KMS-11 (cell line): Measurements from ENCODE around the gene CNDP2.

Experiments used
- H2AFZ ChIP-seq: fragments of 200-600 bp; sonication (generic); 2 replicates; pipeline ENCODE4 v1.6.1; 2016; ENCODE audit warnings: antibody characterized with exemption, mixed run types, low read depth
- H3K27ac ChIP-seq: fragments of 200-600 bp; sonication (generic); 2 replicates; pipeline ENCODE4 v1.6.1; 2016; ENCODE audit warnings: mild to moderate bottlenecking, mixed run types
- H3K27me3 ChIP-seq: fragments of 200-600 bp; sonication (generic); 2 replicates; pipeline ENCODE4 v1.6.1; 2017; ENCODE audit warnings: mild to moderate bottlenecking, low read depth, mixed run types, moderate library complexity; ENCODE audit not compliant: insufficient read depth
- H3K36me3 ChIP-seq: fragments of 200-600 bp; sonication (generic); 2 replicates; pipeline ENCODE4 v1.6.1; 2017; ENCODE audit warnings: mild to moderate bottlenecking, mixed run types; ENCODE audit not compliant: insufficient read depth
- H3K4me1 ChIP-seq: fragments of 200-600 bp; sonication (generic); 2 replicates; pipeline ENCODE4 v1.6.1; 2016; ENCODE audit warnings: mild to moderate bottlenecking, low read depth, mixed run types; ENCODE audit not compliant: poor library complexity, severe bottlenecking
- H3K4me2 ChIP-seq: fragments of 200-600 bp; sonication (generic); 2 replicates; pipeline ENCODE4 v1.7.0; 2016; ENCODE audit warnings: mild to moderate bottlenecking, mixed run types
- H3K4me3 ChIP-seq: fragments of 200-600 bp; sonication (generic); IDR thresholded peaks from 2 replicates; pipeline ENCODE4 v1.6.1; 2017; ENCODE audit warnings: low read depth, low read length, mixed read lengths; ENCODE audit not compliant: insufficient read depth
- H3K79me2 ChIP-seq: fragments of 200-600 bp; sonication (generic); 2 replicates; pipeline ENCODE4 v1.6.1; 2016; ENCODE audit warnings: low read depth, mixed run types; ENCODE audit not compliant: insufficient read depth
- H3K9ac ChIP-seq: fragments of 200-600 bp; sonication (generic); 2 replicates; pipeline ENCODE4 v1.6.1; 2016; ENCODE audit warnings: mild to moderate bottlenecking, mixed run types
- H4K20me1 ChIP-seq: fragments of 200-600 bp; sonication (generic); 2 replicates; pipeline ENCODE4 v1.6.1; 2016; ENCODE audit warnings: mild to moderate bottlenecking, mixed run types; ENCODE audit not compliant: insufficient read depth
- TF ChIP-seq, protein P1 (sequence below): fragments of 200-600 bp; sonication (generic); conservative IDR thresholded peaks from 2 replicates; pipeline ENCODE4 v1.6.1; 2017; ENCODE audit warnings: low read depth, mild to moderate bottlenecking, antibody characterized with exemption, low read length, moderate library complexity, mixed read lengths

The CNDP2 gene

DNA sequence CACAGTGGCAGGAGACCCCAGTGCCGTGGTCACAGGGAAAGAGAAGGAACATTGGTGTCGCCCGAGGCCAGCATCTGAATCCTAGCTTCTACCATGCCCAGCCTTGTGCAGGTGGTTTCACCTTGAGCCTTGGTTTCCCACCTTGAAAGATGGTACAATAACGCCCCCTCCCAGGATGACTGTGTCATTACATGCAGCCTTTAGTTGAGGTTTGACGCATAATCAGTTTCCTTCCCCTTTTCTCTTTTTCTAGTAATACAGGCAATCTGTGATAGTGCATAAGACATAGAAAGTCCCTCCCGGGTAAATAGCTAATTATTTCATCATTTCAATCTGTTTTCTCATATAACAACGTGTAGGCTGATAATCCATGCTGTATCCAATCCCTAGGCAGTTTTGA is 71.7 kb downstream of the CNDP2 start:
- TF ChIP-seq, protein P1, sequence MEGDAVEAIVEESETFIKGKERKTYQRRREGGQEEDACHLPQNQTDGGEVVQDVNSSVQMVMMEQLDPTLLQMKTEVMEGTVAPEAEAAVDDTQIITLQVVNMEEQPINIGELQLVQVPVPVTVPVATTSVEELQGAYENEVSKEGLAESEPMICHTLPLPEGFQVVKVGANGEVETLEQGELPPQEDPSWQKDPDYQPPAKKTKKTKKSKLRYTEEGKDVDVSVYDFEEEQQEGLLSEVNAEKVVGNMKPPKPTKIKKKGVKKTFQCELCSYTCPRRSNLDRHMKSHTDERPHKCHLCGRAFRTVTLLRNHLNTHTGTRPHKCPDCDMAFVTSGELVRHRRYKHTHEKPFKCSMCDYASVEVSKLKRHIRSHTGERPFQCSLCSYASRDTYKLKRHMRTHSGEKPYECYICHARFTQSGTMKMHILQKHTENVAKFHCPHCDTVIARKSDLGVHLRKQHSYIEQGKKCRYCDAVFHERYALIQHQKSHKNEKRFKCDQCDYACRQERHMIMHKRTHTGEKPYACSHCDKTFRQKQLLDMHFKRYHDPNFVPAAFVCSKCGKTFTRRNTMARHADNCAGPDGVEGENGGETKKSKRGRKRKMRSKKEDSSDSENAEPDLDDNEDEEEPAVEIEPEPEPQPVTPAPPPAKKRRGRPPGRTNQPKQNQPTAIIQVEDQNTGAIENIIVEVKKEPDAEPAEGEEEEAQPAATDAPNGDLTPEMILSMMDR: peak; percentile 37; the same call in 1 of the 2 replicates
- H3K27ac ChIP-seq: no peak overlapping the region
- H3K9ac ChIP-seq: no peak overlapping the region
- H3K27me3 ChIP-seq: no peaks in the 10 kb centered on the region
- H3K79me2 ChIP-seq: no peaks in the 10 kb centered on the region
- no peak overlapping the region for H3K4me2 ChIP-seq
- H4K20me1 ChIP-seq: no peaks in the 10 kb centered on the region
- H3K4me3 ChIP-seq: no peak overlapping the region
- no peak overlapping the region for H2AFZ ChIP-seq
- H3K36me3 ChIP-seq: no peaks in the 10 kb centered on the region
- no peaks in the 10 kb centered on the region for H3K4me1 ChIP-seq

DNA sequence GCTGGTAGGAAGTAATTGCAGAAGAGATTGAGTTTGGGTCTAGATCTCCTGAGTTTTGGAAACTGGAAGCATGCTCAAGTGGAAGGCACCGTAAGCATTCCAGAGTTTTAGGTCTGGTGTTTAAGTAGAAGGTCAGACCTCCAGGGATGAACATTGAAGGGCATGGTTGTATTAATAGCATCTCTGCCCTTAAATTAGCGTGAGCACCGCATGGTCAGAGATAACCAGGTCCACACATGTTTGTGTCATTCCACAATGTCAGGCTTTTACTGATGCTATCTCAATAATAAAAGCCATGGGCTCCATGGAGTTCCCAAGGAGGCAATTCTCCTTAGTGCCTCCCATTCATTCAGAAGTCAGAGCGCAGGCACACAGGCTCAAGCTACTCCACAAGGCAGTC is 73.2 kb downstream of the CNDP2 start:
- Histone ChIP-seq H3K9ac (no peak overlapping the region), H3K4me3 (no peak overlapping the region), H4K20me1 (no peaks in the 10 kb centered on the region), H3K27me3 (no peaks in the 10 kb centered on the region), H3K4me1 (no peaks in the 10 kb centered on the region), H3K36me3 (no peaks in the 10 kb centered on the region), H3K4me2 (no peak overlapping the region), H3K79me2 (no peaks in the 10 kb centered on the region), H3K27ac (no peak overlapping the region), H2AFZ (no peak overlapping the region)
- TF ChIP-seq, protein P1: no peak

DNA sequence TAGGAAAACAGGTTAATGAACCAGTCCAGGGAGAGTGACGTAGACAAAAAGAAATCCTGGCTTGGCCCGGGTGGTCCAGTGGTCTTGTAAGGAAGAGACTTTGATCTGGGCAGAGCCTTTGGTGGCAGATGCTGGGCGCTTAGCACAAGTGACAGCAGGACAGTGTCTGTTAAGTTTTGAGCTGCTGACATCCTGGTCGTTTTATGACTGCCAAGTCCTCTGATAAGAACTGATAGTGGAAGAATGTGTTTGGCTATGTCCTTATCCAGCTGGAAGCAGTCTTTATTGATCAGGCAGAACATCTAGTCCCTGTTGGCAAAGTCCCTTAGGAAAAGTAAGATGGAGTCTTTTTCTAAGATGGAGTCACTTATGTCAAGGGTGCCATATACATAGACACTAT is 74.1 kb downstream of the CNDP2 start:
- Histone ChIP-seq H3K79me2 (no peaks in the 10 kb centered on the region), H3K27ac (no peak overlapping the region), H3K4me2 (no peak overlapping the region), H2AFZ (no peak overlapping the region), H4K20me1 (no peaks in the 10 kb centered on the region), H3K4me3 (no peak overlapping the region), H3K27me3 (no peaks in the 10 kb centered on the region), H3K9ac (no peak overlapping the region), H3K36me3 (no peaks in the 10 kb centered on the region), H3K4me1 (no peaks in the 10 kb centered on the region)
- TF ChIP-seq, protein P1: no peak

DNA sequence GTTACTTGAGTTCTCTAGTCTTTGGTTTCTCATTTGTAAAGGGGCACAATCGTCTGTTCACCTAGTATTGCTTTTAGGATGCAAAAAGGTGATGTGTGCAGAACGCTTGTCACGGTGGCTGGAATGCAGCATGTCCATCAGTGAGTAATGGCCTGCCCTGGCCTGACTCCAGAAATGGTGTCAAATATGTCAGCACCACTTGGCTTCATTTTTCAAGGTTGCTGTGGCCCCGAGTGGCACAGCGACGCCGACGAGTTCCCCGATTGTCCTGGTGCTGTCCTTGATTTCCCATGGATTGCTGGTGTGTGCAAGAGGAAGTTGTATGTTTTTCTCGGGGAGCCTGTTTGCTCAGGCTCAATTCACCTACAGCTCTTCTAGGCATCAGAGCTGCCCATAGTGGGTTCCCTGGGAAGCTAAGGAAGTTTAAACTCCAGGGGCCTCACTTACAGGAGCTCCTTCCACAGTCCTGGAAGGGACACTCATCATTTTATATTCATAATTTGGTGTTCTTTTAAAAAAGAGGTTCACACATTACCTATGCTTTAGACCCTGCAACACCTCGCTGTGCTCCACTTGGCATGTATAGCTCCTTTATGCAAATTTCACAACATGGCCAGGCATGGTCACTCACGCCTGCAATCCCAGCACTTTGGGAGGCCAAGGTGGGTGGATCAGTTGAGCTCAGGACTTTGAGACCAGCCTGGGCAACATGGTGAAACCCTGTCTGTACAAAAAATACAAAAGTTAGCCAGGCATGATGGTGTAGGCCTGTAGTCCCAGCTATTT is 75.9 kb downstream of the CNDP2 start:
- H4K20me1 ChIP-seq: no peaks in the 10 kb centered on the region
- no peaks in the 10 kb centered on the region for H3K36me3 ChIP-seq
- no peaks in the 10 kb centered on the region for H3K79me2 ChIP-seq
- no peaks in the 10 kb centered on the region for H3K4me1 ChIP-seq
- no peak overlapping the region for H2AFZ ChIP-seq
- no peak overlapping the region for H3K27ac ChIP-seq
- TF ChIP-seq, protein P1: no peak
- H3K9ac ChIP-seq: no peak overlapping the region
- no peaks in the 10 kb centered on the region for H3K27me3 ChIP-seq
- H3K4me2 ChIP-seq: no peak overlapping the region
- no peak overlapping the region for H3K4me3 ChIP-seq
